Ishikawa (cell line): Measurements from ENCODE around the gene ZNF185.

Experiments
- CEBPB ChIP-seq: IDR thresholded peaks from 2 replicates; pipeline ENCODE4 v1.6.1; 2012
- CREB1 ChIP-seq: IDR thresholded peaks from 2 replicates; pipeline ENCODE4 v1.6.1; 2012; ENCODE audit warnings: low read depth
- EP300 ChIP-seq: IDR thresholded peaks from 2 replicates; pipeline ENCODE4 v1.6.1; 2012; ENCODE audit warnings: borderline replicate concordance
- MAX ChIP-seq: IDR thresholded peaks from 2 replicates; pipeline ENCODE4 v1.6.1; 2012
- REST ChIP-seq: IDR thresholded peaks from 2 replicates; pipeline ENCODE4 v1.6.1; 2012; ENCODE audit warnings: low read depth, mild to moderate bottlenecking
- TEAD4 ChIP-seq: IDR thresholded peaks from 2 replicates; pipeline ENCODE4 v1.6.1; 2012
- YY1 ChIP-seq: IDR thresholded peaks from 2 replicates; pipeline ENCODE4 v1.6.1; 2012; ENCODE audit warnings: low read depth
- ZBTB7A ChIP-seq: IDR thresholded peaks from 2 replicates; pipeline ENCODE4 v1.6.1; 2012; ENCODE audit warnings: low read depth

- no peak for TF ChIP-seq MAX
- no peak for TF ChIP-seq ZBTB7A
- TF ChIP-seq REST, result no peak
- TF ChIP-seq CEBPB, result no peak
- no peak for TF ChIP-seq CREB1
- TF ChIP-seq EP300, result no peak
- no peak for TF ChIP-seq YY1
- no peak for TF ChIP-seq TEAD4
Observed at GRCh38 chrX:152901816-152902501, 4.1 kb downstream of the ZNF185 start.
